ENCODE data around the gene FARSA.

The FARSA gene

DNA sequence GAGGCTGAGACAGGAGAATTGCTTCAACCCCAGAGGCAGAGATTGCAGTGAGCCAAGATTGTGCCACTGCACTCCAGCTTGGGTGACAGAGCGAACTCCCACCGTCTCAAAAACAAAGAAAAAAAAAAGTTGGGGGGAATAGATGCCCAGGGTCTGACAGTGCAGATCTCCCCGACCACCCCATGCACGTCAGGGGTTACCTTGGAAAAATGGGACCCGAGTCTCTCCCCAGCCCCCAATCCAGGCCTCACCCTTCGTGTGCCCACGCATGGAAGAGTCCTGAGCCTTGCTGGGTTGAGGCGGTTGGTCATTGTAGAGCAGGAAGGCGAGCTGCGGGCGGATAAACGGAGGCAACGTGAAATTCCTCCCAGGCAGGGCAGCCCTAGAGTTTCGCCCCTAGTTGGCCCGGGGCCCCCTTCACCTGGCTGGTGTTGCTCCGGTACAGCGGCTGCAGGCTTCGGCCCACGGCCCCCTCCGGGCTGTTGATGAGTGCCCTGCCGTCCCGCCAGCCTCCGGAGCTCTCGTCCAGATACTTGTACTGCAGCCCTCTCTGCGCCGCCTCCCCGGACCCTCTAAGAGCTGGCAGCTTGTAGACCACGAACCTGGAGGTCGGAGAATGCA is 52.9 kb downstream of the FARSA start:
- Histone ChIP-seq H3K27me3 (ENCODE audit: insufficient read depth, poor library complexity, severe bottlenecking) (no peaks in the 10 kb centered on the region), H3K4me3 (ENCODE audit: severe bottlenecking) (peak overlapping the region; percentile 60), H3K9me3 (ENCODE audit: severe bottlenecking) (peaks cover 11% of the 10 kb centered on the region), H3K27ac (ENCODE audit: poor library complexity, severe bottlenecking) (peak overlapping the region; percentile 24), H3K36me3 (ENCODE audit: low read depth) (peaks cover 10% of the 10 kb centered on the region), H3K4me1 (ENCODE audit: insufficient read depth, poor library complexity, severe bottlenecking) (no peaks in the 10 kb centered on the region)
- DNase-seq (ENCODE audit: low spot score) (no peak), ATAC-seq (ENCODE audit: low read depth) (peak; percentile 42)
- TF ChIP-seq, protein P1, sequence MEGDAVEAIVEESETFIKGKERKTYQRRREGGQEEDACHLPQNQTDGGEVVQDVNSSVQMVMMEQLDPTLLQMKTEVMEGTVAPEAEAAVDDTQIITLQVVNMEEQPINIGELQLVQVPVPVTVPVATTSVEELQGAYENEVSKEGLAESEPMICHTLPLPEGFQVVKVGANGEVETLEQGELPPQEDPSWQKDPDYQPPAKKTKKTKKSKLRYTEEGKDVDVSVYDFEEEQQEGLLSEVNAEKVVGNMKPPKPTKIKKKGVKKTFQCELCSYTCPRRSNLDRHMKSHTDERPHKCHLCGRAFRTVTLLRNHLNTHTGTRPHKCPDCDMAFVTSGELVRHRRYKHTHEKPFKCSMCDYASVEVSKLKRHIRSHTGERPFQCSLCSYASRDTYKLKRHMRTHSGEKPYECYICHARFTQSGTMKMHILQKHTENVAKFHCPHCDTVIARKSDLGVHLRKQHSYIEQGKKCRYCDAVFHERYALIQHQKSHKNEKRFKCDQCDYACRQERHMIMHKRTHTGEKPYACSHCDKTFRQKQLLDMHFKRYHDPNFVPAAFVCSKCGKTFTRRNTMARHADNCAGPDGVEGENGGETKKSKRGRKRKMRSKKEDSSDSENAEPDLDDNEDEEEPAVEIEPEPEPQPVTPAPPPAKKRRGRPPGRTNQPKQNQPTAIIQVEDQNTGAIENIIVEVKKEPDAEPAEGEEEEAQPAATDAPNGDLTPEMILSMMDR (IDR thresholded peaks at IDR 0.05; ENCODE audit: poor library complexity, severe bottlenecking), result no peak

DNA sequence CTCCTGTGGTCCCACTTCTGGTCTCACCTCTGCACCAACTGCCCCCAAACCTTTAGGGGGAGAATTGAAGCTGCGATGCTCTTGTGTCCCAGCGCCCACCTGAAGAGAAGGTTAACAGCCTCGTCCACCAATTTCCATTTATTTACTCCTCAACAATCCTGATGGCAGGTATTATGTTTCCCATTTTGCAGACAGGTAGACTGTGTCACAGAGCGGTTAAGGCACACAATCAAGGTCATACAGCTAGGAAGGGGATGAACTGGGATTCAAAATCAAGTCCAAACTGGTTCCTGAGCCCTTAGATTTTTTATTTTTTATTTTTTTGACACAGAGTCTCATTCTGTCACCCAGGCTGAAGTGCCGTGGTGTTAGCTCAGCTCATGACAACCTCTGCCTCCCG is 58.4 kb downstream of the FARSA start:
- Histone ChIP-seq H3K36me3 (ENCODE audit: low read depth) (peaks cover 10% of the 10 kb centered on the region), H3K27ac (ENCODE audit: poor library complexity, severe bottlenecking) (no peak overlapping the region), H3K4me3 (ENCODE audit: severe bottlenecking) (no peak overlapping the region), H3K4me1 (ENCODE audit: insufficient read depth, poor library complexity, severe bottlenecking) (no peaks in the 10 kb centered on the region), H3K27me3 (ENCODE audit: insufficient read depth, poor library complexity, severe bottlenecking) (no peaks in the 10 kb centered on the region), H3K9me3 (ENCODE audit: severe bottlenecking) (no peaks in the 10 kb centered on the region)
- ATAC-seq (ENCODE audit: low read depth) (no peak), DNase-seq (ENCODE audit: low spot score) (no peak)
- TF ChIP-seq, protein P1 (IDR thresholded peaks at IDR 0.05; ENCODE audit: poor library complexity, severe bottlenecking), result no peak

DNA sequence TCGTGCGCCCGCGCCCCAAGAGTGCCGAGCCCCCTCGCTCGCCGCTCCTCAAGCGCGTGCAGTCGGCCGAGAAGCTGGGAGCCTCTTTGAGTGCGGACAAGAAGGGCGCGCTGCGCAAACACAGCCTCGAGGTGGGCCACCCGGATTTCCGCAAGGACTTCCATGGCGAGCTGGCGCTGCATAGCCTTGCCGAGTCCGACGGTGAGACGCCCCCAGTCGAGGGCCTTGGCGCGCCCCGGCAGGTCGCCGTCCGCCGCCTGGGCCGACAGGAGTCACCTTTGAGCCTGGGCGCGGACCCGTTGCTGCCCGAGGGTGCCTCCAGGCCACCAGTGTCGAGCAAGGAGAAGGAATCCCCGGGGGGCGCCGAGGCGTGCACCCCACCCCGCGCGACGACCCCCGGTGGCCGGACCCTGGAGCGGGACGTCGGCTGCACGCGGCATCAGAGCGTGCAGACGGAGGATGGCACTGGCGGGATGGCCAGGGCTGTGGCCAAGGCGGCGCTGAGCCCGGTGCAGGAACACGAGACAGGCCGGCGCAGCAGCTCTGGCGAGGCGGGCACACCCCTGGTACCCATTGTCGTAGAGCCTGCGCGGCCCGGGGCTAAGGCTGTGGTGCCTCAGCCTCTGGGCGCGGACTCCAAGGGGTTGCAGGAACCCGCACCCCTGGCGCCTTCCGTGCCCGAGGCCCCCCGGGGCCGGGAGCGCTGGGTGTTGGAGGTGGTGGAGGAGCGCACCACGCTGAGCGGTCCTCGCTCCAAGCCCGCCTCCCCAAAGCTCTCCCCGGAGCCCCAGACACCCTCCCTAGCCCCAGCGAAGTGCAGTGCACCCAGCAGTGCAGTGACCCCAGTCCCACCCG is 59.4 kb downstream of the FARSA start:
- Histone ChIP-seq H3K4me1 (ENCODE audit: insufficient read depth, poor library complexity, severe bottlenecking) (no peaks in the 10 kb centered on the region), H3K27ac (ENCODE audit: poor library complexity, severe bottlenecking) (no peak overlapping the region), H3K9me3 (ENCODE audit: severe bottlenecking) (no peaks in the 10 kb centered on the region), H3K4me3 (ENCODE audit: severe bottlenecking) (peak overlapping the region; percentile 24), H3K27me3 (ENCODE audit: insufficient read depth, poor library complexity, severe bottlenecking) (no peaks in the 10 kb centered on the region), H3K36me3 (ENCODE audit: low read depth) (peaks cover 10% of the 10 kb centered on the region)
- ATAC-seq (ENCODE audit: low read depth) (no peak), DNase-seq (ENCODE audit: low spot score) (no peak)
- TF ChIP-seq, protein P1 (IDR thresholded peaks at IDR 0.05; ENCODE audit: poor library complexity, severe bottlenecking), result no peak

DNA sequence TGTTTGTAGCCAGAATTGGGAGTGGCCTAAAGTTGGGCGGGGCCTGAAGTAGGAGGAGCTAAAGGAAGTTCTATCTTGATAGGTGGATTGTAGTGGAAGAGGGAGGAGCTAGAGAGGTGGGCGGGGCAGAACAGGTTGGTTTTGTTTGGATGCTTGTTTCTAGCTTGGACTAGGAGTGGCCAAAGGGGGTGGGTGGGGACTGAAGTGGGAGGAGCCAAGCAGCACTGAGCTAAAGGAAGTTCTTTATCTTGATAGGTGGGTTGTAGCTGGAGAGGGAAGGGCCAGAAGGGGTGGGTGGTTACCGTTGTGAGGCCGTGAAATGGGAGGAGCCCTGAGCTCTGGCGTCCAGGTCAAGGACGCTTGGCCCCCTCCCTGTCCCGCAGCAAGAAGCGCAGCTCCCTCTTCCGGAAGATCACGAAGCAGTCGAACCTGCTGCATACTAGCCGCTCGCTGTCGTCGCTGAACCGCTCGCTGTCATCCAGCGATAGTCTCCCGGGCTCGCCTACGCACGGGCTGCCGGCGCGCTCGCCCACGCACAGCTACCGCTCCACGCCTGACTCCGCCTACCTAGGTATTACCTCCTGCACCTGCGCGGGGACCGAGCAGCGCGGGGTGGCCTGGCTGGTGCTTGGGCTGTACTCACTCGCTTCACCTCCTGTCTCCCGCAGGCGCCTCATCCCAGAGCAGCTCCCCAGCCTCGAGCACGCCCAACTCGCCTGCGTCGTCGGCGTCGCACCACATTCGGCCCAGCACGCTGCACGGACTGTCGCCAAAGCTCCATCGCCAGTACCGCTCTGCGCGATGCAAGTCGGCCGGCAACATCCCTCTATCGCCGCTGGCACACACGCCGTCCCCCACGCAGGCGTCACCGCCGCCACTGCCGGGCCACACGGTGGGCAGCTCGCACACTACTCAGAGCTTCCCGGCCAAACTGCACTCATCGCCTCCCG is 60.3 kb downstream of the FARSA start:
- Histone ChIP-seq H3K4me3 (ENCODE audit: severe bottlenecking) (peak overlapping the region; percentile 24), H3K9me3 (ENCODE audit: severe bottlenecking) (no peaks in the 10 kb centered on the region), H3K36me3 (ENCODE audit: low read depth) (peaks cover 5% of the 10 kb centered on the region), H3K4me1 (ENCODE audit: insufficient read depth, poor library complexity, severe bottlenecking) (no peaks in the 10 kb centered on the region), H3K27ac (ENCODE audit: poor library complexity, severe bottlenecking) (no peak overlapping the region), H3K27me3 (ENCODE audit: insufficient read depth, poor library complexity, severe bottlenecking) (no peaks in the 10 kb centered on the region)
- DNase-seq (ENCODE audit: low spot score) (no peak), ATAC-seq (ENCODE audit: low read depth) (peak; percentile 83)
- TF ChIP-seq, protein P1 (IDR thresholded peaks at IDR 0.05; ENCODE audit: poor library complexity, severe bottlenecking), result peak; percentile 34
